GM18526 (cell line): ENCODE measurements around the gene PAX5.

Experiments
- POLR2A ChIP-seq: IDR thresholded peaks from 3 replicates; pipeline ENCODE4 v1.6.1; 2011; ENCODE audit not compliant: insufficient read length; ENCODE audit errors: extremely low read depth

Gene PAX5

DNA sequence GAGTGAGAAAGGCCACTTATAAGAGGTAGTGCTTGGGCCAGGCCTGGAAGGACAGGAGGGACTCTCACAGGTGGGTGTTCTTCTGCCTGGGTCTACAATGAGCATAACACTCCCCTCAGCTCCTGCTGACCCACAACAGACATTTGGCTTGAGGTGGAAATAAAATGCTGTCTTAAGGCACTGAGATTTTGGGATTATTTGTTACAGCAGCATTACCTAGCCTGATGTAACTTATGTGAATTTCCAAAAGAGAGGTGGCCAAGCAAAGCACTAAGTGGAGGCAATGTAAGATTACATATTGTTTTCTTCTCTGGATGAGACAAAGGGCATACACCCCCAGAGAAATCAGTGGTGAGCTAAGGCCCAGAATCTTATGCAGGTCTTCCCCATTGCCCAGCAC, 221.5 kb downstream of the PAX5 start:
- no peak for TF ChIP-seq POLR2A

DNA sequence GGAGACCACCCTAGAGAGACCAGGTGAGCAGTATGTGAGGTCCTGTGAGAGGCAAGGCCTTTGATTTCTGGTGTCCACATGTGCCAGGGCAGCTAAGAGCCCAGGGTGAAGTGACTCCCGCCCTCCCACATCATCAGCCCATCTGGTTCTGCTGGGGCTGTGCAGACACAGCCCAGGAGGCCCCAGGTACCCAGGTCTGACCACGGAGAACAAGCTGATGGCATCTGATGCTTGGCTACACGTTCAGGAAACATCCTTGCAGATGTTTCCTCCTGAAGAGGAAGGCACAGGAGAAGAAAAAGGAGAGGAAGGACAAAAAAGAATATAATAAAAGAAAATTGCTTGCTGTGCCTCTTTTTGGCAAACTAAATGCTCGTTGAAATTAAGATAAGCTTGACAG, 225.8 kb downstream of the PAX5 start:
- TF ChIP-seq POLR2A = no peak

DNA sequence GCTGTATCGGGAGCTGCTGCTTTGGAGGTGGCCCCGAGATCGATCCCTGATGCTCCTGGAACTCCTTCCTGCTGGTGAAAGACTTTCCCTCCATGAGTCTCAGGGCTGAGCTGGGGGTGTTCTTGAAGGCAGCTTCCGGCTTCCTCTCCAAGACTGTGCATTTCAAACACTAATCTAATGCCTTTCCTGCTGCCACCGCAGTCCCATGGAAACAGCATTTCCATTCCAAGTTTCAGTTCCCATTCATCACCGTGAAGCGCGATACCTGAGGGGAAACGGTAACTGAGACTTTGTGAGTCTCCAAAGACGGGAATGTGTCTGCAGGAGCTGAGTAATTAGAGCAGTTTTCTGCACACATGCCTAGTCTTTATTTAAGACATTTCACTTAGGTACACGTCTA, 230.1 kb downstream of the PAX5 start:
- TF ChIP-seq POLR2A = no peak

DNA sequence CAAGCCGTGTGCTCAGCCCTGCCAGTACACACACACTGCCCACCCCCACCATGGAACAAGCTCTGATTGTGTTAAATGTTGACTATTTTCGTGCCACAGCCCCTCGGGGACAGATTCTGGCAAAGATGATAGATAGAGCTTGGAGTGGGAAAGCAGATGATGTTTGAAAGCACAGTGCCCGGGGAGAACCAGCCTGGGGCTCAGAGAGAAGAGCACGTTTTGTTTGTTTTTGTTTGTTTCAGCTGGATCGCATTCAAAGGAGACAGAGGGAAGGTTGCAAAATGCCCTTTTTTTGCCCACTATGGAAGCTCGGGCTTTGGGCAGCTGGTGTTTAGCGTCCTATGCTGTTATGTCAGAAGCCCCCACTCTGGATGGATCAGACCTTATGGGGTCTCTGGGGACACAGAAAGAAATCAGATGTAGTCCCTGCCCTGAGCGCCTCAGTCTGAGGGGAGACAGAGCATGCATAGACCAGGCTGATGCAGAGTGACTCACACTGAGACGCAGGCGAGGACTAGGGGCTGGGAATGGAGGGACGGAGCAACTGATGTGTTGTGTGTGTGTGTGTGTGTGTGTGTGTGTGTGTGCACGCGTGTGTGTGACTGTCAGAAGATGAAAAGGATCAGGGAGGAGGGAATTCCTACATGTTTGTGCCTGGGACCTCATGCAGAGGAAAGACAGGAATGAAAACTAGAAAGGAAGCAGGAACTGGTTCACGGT, 231.7 kb downstream of the PAX5 start:
- no peak for TF ChIP-seq POLR2A

DNA sequence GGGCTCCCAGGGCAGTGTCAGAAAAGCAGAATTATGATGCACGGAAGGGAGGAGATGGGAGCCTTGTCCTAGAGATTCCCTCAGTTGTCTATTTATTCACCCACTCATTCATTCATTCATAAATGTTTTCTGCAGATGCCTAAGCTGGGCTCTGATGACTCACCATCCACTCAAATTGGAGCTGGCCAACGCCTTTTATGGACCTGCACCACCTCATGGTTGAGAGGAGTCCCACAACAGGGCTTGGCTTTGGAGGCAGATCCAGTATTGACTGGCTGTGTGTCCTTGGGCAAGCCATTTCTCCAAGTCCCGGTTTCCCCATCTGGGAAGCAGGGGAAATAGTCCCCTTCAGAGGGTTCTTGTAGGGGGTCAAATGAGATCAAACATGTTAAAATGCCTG, 233.6 kb downstream of the PAX5 start:
- no peak for TF ChIP-seq POLR2A

DNA sequence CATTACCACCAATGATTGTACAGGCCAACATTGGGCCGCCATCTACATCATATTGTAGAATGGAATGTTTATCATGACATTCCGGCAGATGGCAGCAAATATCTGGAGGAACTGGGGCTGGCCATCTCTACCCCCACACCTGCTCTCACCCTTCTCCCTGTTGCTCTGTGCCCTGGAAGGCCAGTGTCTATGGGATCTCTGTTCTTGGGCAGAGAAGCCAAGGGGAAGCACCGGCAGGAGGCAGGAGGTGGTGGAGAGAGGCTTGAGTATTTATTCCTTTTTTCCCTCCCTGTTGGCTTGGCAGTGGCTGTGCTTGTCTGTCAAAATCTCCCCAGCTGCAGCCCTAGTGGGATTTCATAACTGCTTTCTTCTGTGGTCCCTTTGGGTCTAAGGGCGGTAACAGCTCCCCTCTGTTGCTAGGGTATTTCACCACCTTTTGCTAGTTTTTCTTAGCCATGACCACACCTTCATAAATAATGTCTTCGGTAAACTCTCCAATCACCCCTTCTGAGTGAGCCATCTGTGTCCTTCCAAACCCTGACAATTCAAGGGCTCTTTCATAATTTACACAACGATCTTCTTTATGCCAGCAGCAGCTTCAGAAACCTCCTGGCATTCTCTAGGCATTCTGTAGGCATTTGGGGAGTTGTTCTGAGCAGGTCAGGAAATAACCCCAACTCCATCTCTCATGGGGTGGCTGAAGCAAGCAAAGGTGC, 235.6 kb downstream of the PAX5 start:
- no peak for TF ChIP-seq POLR2A

DNA sequence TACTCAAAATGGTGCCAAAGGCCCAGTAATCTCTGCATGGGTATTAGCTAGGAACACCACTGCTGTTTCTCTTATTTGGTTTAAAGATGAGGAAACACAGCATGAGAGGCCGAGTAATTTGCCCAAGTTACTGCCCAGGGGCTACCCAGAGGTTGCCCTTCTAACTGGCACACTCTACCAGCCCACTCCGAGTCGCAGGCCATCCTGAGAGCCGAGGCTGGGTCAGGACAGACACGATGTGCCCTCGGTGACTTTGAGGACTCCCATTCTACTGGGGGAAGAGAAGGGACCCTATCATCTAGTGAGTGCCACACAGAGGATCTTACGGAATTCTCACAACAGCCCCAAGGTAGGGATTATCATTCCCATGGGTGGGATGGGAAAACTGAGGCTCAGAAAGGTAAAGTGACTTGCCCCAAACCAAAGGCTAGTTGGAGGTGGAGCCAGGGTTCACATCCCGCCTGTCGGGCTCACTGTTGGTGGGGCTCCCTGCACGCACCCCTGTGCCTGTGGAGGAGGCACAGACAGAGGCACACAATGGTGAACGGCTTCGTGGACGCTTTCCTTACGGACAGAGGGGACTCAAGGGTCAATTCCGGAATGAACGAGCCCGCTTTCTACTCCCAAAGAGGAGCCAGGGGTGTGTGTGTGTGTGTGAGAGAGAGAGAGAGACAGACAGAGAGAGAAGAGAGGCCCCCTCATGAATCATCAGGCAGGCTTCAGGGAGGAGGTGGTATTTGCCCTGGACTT, 236.4 kb downstream of the PAX5 start:
- TF ChIP-seq POLR2A = no peak

DNA sequence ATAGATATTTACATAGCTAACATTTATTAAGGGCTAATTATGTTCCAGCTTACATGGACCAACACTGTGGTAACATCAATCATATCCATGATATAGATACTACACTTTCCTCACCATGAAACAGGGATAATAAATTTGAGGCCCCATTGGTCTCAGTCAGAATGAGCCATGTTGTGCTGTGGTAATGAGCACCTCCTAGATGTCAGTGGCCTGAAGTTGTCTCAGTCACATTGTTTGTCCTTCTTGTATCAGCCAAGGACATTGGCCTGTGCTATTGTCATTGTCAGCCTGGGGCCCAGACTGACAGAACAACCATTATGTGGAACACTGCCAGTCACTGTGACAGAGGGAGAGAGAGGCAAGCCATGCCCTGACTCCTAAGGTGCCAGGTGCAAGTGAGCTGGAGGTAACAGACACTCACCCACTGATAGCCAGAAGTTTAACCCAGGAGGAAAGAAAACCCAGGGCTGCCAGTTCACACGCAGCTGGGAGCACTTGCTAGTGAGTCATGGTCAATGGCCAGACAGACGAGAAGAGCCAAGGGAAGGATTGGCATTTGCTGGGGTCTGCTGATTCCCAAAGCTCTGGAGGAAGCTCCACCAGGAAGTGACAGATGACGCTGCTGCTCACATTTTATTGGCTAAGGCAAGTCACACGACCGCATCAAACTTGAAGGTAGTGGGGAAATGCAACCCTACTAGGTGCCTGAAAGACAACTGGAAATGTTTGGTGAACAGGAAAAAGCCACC, 237.2 kb downstream of the PAX5 start:
- TF ChIP-seq POLR2A = no peak

DNA sequence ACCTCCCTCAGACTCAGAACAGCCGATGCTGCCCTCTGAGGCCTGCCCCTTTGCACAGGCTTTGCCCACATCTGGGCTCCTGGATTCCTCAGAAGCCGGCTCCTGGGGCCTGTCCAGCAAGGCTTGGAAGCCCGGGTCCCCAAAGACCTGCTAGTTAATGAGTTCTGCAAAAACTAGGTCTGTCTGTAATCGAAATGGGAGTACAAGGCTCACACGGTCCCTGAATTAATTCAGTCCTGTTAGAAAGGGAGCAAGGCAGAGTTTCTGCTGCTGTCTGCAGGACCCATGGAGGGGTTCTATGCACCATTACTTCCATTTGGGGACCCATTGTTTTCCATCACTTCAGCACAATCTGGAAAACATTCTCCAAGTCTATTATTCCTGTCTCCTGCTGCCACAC, 239.6 kb downstream of the PAX5 start:
- TF ChIP-seq POLR2A = no peak

DNA sequence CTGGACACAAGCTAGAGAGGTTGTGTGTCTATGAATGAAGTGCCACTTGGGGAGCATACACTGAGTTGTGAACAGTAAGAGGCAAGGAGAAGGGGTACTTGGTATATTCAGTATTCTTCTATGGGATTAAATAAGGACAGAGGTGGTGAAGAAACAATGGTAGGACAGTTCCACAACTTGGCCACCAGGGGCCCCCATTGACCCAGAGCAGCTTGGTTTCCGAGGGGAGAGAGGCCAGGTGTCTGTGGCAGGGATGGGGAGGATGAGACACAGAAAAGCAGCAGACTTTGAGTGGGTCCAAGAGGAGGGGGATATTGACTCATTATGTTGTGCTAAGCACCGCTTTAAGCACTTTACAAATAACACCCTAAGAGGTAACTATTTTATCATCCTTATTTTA, 240.8 kb downstream of the PAX5 start:
- no peak for TF ChIP-seq POLR2A

DNA sequence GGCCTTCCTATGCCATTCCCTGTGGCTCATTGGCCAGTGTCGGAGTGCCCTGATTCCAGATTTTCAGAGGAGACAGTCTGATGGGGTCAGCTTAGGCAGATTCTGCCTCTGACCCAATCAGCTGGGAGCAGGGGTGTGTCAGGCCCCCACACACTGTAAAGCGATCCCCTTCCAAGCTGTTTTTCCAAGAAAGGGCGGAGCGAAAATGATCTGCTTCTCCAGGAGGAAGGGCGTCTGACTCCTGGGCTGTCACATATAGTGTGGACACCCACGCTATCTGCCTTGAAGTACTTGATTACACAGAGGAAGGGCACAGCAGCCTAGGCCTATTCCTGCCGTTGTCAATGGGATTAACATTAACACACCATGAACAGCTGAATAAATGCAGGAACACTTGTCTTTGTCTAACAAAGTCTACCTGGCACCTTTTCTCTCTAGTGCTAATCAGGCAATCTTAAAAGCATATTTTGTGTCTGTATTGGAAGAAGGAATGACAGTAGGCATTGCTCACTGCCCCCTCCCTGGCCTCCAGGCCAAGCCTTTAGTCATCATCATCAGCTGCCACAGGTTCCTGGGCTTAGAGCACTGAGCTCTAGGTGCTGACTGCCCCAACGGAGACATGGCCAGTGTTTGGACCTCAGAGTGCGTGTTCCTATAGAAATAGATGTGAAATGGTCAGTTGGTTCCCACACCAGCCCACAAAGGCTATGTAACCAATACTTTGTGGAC, 242.7 kb downstream of the PAX5 start:
- no peak for TF ChIP-seq POLR2A

DNA sequence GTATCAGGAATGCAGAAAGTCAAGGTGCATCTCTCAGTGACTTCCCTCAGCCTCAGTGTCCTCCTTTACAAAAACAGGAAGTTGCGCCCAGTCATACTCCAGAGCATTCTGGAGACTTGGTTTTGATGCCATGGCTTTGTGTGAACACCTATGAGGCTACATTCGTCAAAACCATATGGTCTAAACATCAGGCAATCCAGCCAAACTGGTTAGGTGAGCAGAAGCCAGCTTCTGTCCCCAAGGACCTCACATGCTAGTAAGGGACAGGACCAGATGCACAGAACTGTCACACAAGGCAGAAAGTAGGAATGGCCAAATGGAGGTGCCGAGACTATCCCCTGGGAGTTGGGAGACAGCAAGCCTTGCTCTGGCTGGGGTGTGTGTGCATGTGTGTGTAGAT, 244.2 kb downstream of the PAX5 start:
- TF ChIP-seq POLR2A = no peak

DNA sequence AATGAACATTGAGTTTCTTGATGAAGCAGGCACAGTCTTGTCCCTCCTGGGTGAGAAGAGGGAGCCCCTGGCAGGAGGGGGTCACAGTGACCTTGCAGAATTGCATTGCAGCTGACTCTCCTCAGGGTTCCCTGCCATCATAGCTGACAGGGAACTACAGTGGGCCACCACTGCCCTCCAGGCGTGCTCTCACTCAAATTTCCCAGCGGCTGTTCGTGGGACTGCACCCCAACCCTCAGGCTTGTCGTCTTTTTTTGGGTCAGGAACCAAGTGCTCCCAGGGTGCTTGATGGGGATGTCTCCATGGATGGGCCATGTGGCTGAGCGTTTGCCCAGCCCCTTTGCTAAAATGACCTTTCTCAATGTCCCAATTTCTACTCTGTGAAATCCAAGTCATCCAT, 245.5 kb downstream of the PAX5 start:
- no peak for TF ChIP-seq POLR2A

DNA sequence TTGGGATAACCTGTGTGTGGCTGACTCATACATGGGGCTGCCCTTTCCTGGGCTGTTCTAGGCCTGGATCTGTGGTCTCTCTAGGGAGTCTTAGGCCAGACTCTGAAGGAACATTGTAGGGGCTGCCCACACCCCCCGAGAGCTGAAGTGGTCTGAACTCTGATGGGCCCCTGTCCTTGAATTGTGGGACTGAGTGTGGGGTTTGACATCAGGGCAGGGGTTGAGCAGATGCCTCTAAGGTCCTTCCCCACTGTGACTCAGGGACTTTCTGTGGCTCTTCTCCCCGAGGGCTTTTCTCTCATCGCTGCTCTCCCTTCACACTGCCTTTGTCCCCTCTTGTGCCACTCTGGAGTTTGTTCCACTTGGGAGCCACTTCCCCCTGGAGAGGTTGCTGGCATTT, 246.4 kb downstream of the PAX5 start:
- TF ChIP-seq POLR2A = no peak
